ENCODE results near the gene HNRNPK. TPM values are rescaled to one million over a fixed set of nuclear protein-coding genes. Genes with fewer than 3 reads are reported as not detected.
"Not testable (repeated sequence)": the region's sequence is repeated elsewhere in the genome, so short reads cannot be mapped to it uniquely, and the experiment has no call there.

The HNRNPK gene
- total and polyA plus RNA-seq, 8 donors = 90.1 to 245 (median 208) TPM

DNA sequence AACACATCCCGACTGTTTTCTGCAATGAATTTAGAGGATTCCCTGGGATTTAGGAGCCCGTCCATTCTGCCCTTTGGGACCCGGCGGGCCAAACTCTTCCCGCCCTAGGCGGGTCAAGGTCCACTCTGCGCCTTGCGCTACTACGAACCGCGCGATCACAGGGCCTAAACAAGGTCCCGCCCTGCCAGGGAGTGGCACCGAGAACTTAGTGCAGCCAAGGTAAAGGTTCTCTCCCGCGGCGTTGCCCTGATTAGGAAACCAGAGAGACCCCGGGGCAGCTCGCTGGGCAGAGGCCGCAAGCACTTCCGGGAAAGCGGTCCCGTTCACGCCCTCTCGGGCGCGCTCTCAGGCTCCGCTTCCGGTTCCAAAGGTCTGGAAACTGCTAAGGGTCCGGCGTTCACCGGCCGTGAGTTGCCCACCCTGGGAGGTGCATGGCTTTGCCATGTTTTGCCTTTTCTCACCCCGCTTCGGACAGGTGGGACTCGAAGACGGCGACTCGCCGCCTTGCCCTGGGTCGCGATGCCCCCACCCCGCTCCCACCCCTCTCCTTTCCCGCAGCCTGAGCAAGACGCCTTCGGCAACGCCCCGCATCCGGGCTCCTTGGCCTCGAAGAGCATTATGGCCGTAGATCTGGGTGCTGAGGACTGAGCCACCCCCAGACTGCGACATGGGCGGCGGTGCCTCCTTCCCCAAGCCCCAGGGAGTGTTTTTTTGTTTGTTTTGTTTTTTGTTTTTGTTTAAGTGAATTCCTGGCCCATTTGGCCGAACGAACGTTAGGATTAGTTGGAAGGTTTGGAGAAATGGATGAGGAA lies 23.4 kb downstream of the HNRNPK start:
- FAIRE-seq = no peak
- H3K36me3 ChIP-seq = no peaks in the 10 kb centered on the region
- peak overlapping the region; percentile 79 to 90 (median 82) for H3K27ac ChIP-seq
- peak overlapping the region; percentile 58 to 78 (median 68) for H3K4me3 ChIP-seq
- TF ChIP-seq, protein P1, sequence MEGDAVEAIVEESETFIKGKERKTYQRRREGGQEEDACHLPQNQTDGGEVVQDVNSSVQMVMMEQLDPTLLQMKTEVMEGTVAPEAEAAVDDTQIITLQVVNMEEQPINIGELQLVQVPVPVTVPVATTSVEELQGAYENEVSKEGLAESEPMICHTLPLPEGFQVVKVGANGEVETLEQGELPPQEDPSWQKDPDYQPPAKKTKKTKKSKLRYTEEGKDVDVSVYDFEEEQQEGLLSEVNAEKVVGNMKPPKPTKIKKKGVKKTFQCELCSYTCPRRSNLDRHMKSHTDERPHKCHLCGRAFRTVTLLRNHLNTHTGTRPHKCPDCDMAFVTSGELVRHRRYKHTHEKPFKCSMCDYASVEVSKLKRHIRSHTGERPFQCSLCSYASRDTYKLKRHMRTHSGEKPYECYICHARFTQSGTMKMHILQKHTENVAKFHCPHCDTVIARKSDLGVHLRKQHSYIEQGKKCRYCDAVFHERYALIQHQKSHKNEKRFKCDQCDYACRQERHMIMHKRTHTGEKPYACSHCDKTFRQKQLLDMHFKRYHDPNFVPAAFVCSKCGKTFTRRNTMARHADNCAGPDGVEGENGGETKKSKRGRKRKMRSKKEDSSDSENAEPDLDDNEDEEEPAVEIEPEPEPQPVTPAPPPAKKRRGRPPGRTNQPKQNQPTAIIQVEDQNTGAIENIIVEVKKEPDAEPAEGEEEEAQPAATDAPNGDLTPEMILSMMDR (IDR thresholded peaks at IDR 0.05) = no peak
- no peaks in the 10 kb centered on the region for H3K27me3 ChIP-seq
- peaks cover 8 to 12% (median 11%) of the 10 kb centered on the region in 3 donors for H3K4me1 ChIP-seq
- 1% methylated on average over 50 to 57 of the region's 57 CpGs for WGBS, 2 donors
- H3K9me3 ChIP-seq = no peaks in the 10 kb centered on the region
- intact Hi-C loops (cut with DNase I) = no loop called here
- DNase-seq = peak; percentile 73 to 91 (median 76)
- ATAC-seq = peak; percentile 92 to 97 (median 94)

DNA sequence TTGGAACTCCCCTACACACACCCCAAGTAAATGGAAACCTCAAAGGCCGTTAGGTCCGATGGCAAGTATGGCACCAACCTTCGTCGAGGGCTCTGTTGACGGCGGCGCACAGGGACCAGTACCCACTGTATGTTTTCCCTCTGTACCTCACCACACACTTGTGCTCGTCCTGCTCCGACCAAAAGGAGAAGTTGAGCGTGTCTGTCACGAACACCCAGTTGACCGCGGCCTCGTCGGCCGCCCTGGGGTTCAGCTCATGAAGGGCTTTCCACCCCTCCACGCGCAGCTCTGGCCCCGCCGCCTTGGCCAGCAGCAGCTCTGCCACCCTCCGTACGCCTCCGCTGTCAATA lies 24.0 kb downstream of the HNRNPK start:
- TF ChIP-seq, protein P1 (IDR thresholded peaks at IDR 0.05) = no peak
- ATAC-seq (peak; percentile 42 to 68 (median 57)), FAIRE-seq (no peak), DNase-seq (peak in 3 of 6 donors; percentile 32 to 74 (median 50))
- peaks cover 8 to 12% (median 11%) of the 10 kb centered on the region in 3 donors for H3K4me1 ChIP-seq
- peak overlapping the region; percentile 79 to 90 (median 82) for H3K27ac ChIP-seq
- H3K27me3 ChIP-seq = no peaks in the 10 kb centered on the region
- WGBS, 2 donors = 6 to 12% methylated on average over 23 of the region's 23 CpGs
- no peaks in the 10 kb centered on the region for H3K9me3 ChIP-seq
- H3K36me3 ChIP-seq = no peaks in the 10 kb centered on the region
- H3K4me3 ChIP-seq = peak overlapping the region; percentile 58 to 78 (median 68)
- intact Hi-C loops (cut with DNase I) = no loop called here

DNA sequence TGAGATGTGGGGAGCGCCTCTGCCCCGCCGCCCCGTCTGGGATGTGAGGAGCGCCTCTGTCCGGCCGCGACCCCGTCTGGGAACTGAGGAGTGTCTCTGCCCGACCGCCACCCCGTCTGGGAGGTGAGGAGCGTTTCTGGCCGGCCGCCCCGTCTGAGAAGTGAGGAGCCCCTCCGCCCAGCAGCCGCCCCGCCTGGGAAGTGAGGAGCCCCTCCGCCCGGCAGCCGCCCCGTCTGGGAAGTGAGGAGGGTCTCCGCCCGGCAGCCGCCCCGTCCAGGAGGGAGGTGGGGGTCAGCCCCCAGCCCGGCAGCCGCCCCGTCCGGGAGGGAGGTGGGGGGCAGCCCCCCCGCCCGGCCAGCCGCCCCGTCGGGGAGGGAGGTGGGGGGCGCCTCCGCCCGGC lies 31.9 kb downstream of the HNRNPK start:
- H3K4me1 ChIP-seq; H3K9me3 ChIP-seq; DNase-seq; H3K4me3 ChIP-seq; H3K27me3 ChIP-seq; ATAC-seq; H3K36me3 ChIP-seq; FAIRE-seq; H3K27ac ChIP-seq; intact Hi-C loops (cut with DNase I): not testable (repeated sequence)
- WGBS, 2 donors = 98 to 99% methylated on average over 22 to 32 of the region's 39 CpGs

DNA sequence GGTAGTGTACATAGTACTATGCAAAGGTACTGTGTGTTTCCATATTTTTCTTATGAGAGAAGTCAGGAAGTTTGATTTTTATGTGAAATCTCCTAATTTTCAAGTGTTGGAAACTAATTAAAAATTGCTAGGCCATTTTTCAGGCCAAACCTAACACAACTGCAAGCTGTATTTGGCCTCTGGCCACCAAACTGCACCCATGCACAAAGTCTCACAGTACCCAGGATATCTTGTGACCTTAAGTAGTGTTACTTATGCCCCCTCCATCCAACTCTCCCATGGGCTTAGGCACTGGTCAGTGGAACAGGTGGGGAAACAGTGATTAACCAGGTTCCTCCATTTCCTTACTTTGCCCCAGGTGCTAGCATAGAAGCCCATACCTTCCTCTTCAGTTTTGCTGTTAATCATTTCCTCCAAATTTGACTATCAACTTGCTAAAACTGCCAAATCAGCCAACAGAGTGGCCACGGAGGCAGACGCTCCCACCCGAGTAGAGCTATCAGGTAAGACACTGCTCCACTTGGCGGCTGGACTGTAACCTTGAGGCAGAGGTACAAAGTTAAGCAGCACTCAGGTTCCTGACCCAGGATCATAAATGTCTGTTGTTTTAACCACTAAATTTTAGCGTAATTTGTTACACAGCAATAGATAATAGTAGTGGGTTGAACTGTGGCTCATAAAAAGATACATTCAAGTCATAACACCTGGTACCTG lies 39.3 kb downstream of the HNRNPK start:
- ATAC-seq = no peak
- intact Hi-C loops (cut with DNase I) = no loop called here

More for the DNA sequence above, 39.3 kb downstream of the HNRNPK start:
- FAIRE-seq (no peak), DNase-seq (no peak)
- no peak overlapping the region for H3K4me3 ChIP-seq
- TF ChIP-seq, protein P1 (IDR thresholded peaks at IDR 0.05) = no peak
- no peaks in the 10 kb centered on the region for H3K4me1 ChIP-seq
- H3K27ac ChIP-seq = no peak overlapping the region
- H3K36me3 ChIP-seq = peaks cover 0 to 8% (median 0%) of the 10 kb centered on the region in 3 donors
- no peaks in the 10 kb centered on the region for H3K27me3 ChIP-seq
- H3K9me3 ChIP-seq = no peaks in the 10 kb centered on the region
- WGBS, 2 donors = 28 to 33% methylated on average over 5 of the region's 5 CpGs

All from pancreas (tissue), 10 donors.